ENCODE measurements around the gene RPL19.
"Not testable (repeated sequence)": the region's sequence is repeated elsewhere in the genome, so short reads cannot be mapped to it uniquely, and the experiment has no call there.

RPL19 gene

GRCh38 chr17:39166437-39167335 is 33.4 kb upstream of the RPL19 start:
- H3K27ac Mint-ChIP-seq, result no peak overlapping the region
- peaks cover 2% of the 10 kb centered on the region for H3K36me3 Mint-ChIP-seq (ENCODE audit: low read depth)
- H3K9me3 Mint-ChIP-seq, result no peaks in the 10 kb centered on the region
- no peak overlapping the region for H3K4me3 Mint-ChIP-seq
- no peak for DNase-seq
- ATAC-seq, result no peak
- peaks cover 19% of the 10 kb centered on the region for H3K4me1 Mint-ChIP-seq
- H3K27me3 Mint-ChIP-seq, result peaks cover 30% of the 10 kb centered on the region

GRCh38 chr17:39167476-39167875 is 32.6 kb upstream of the RPL19 start:
- Mint-ChIP-seq H3K36me3 (ENCODE audit: low read depth) (peaks cover 2% of the 10 kb centered on the region), H3K4me1 (peaks cover 21% of the 10 kb centered on the region), H3K27me3 (peaks cover 30% of the 10 kb centered on the region), H3K27ac (no peak overlapping the region), H3K9me3 (no peaks in the 10 kb centered on the region), H3K4me3 (no peak overlapping the region)
- ATAC-seq (no peak), DNase-seq (no peak)

GRCh38 chr17:39168503-39168902 is 31.6 kb upstream of the RPL19 start:
- not testable (repeated sequence) for H3K9me3 Mint-ChIP-seq; DNase-seq; H3K27ac Mint-ChIP-seq; H3K4me3 Mint-ChIP-seq; ATAC-seq; H3K36me3 Mint-ChIP-seq (ENCODE audit: low read depth)
- peaks cover 28% of the 10 kb centered on the region for H3K27me3 Mint-ChIP-seq
- peaks cover 30% of the 10 kb centered on the region for H3K4me1 Mint-ChIP-seq

GRCh38 chr17:39169101-39169500 is 31.0 kb upstream of the RPL19 start:
- ATAC-seq, result no peak
- Mint-ChIP-seq H3K4me1 (peaks cover 32% of the 10 kb centered on the region), H3K4me3 (no peak overlapping the region)

GRCh38 chr17:39169518-39169917 is 30.6 kb upstream of the RPL19 start:
- peaks cover 2% of the 10 kb centered on the region for H3K36me3 Mint-ChIP-seq (ENCODE audit: low read depth)
- H3K4me3 Mint-ChIP-seq, result no peak overlapping the region
- DNase-seq (no peak), ATAC-seq (no peak)
- H3K4me1 Mint-ChIP-seq, result peaks cover 31% of the 10 kb centered on the region
- peaks cover 26% of the 10 kb centered on the region for H3K27me3 Mint-ChIP-seq
- H3K9me3 Mint-ChIP-seq, result no peaks in the 10 kb centered on the region
- no peak overlapping the region for H3K27ac Mint-ChIP-seq

More at GRCh38 chr17:39169101-39169500, 31.0 kb upstream of the RPL19 start:
- H3K27me3 Mint-ChIP-seq, result peaks cover 28% of the 10 kb centered on the region
- peaks cover 2% of the 10 kb centered on the region for H3K36me3 Mint-ChIP-seq (ENCODE audit: low read depth)
- no peaks in the 10 kb centered on the region for H3K9me3 Mint-ChIP-seq
- no peak overlapping the region for H3K27ac Mint-ChIP-seq
- no peak for DNase-seq

- Mint-ChIP-seq H3K27ac (no peak overlapping the region), H3K27me3 (peaks cover 20% of the 10 kb centered on the region), H3K36me3 (ENCODE audit: low read depth) (peaks cover 2% of the 10 kb centered on the region), H3K4me3 (no peak overlapping the region), H3K9me3 (no peaks in the 10 kb centered on the region), H3K4me1 (peaks cover 25% of the 10 kb centered on the region)
- ATAC-seq (no peak), DNase-seq (no peak)
These were observed 30.0 kb upstream of the RPL19 start for GRCh38 chr17:39170109-39170508.

- Mint-ChIP-seq H3K36me3 (ENCODE audit: low read depth) (peaks cover 2% of the 10 kb centered on the region), H3K27me3 (peaks cover 19% of the 10 kb centered on the region), H3K4me3 (no peak overlapping the region), H3K27ac (no peak overlapping the region), H3K9me3 (no peaks in the 10 kb centered on the region), H3K4me1 (peaks cover 24% of the 10 kb centered on the region)
- no peak for DNase-seq
- no peak for ATAC-seq
These were observed 29.5 kb upstream of the RPL19 start for GRCh38 chr17:39170558-39170957.

- DNase-seq, result no peak
- peaks cover 7% of the 10 kb centered on the region for H3K27me3 Mint-ChIP-seq
- H3K27ac Mint-ChIP-seq, result no peak overlapping the region
- peaks cover 3% of the 10 kb centered on the region for H3K36me3 Mint-ChIP-seq (ENCODE audit: low read depth)
- H3K4me3 Mint-ChIP-seq, result no peak overlapping the region
- H3K9me3 Mint-ChIP-seq, result no peaks in the 10 kb centered on the region
- peaks cover 21% of the 10 kb centered on the region for H3K4me1 Mint-ChIP-seq
- no peak for ATAC-seq
These were observed 28.1 kb upstream of the RPL19 start for GRCh38 chr17:39171933-39172332.

- DNase-seq, result no peak
- no peak for ATAC-seq
- H3K4me1 Mint-ChIP-seq, result peaks cover 13% of the 10 kb centered on the region
- H3K4me3 Mint-ChIP-seq, result no peak overlapping the region
- peaks cover 5% of the 10 kb centered on the region for H3K27me3 Mint-ChIP-seq
- H3K36me3 Mint-ChIP-seq (ENCODE audit: low read depth), result peaks cover 8% of the 10 kb centered on the region
- no peaks in the 10 kb centered on the region for H3K9me3 Mint-ChIP-seq
- H3K27ac Mint-ChIP-seq, result no peak overlapping the region
These were observed 27.0 kb upstream of the RPL19 start for GRCh38 chr17:39173080-39173479.

- no peaks in the 10 kb centered on the region for H3K9me3 Mint-ChIP-seq
- peaks cover 3% of the 10 kb centered on the region for H3K27me3 Mint-ChIP-seq
- peaks cover 13% of the 10 kb centered on the region for H3K4me1 Mint-ChIP-seq
- no peak overlapping the region for H3K4me3 Mint-ChIP-seq
- DNase-seq (no peak), ATAC-seq (no peak)
- H3K27ac Mint-ChIP-seq, result no peak overlapping the region
- peaks cover 8% of the 10 kb centered on the region for H3K36me3 Mint-ChIP-seq (ENCODE audit: low read depth)
These were observed 26.4 kb upstream of the RPL19 start for GRCh38 chr17:39173526-39174274.

- ATAC-seq, result peak; percentile 67
These were observed 25.0 kb upstream of the RPL19 start for GRCh38 chr17:39174920-39175694.

GRCh38 chr17:39175695-39176093 is 24.4 kb upstream of the RPL19 start:
- Mint-ChIP-seq H3K27me3 (no peaks in the 10 kb centered on the region), H3K9me3 (no peaks in the 10 kb centered on the region), H3K36me3 (ENCODE audit: low read depth) (peaks cover 8% of the 10 kb centered on the region), H3K27ac (no peak overlapping the region), H3K4me3 (no peak overlapping the region), H3K4me1 (peaks cover 13% of the 10 kb centered on the region)
- ATAC-seq (no peak), DNase-seq (no peak)

More at GRCh38 chr17:39174920-39175694, 25.0 kb upstream of the RPL19 start:
- Mint-ChIP-seq H3K27me3 (no peaks in the 10 kb centered on the region), H3K27ac (no peak overlapping the region), H3K4me3 (no peak overlapping the region), H3K36me3 (ENCODE audit: low read depth) (peaks cover 8% of the 10 kb centered on the region), H3K4me1 (peaks cover 13% of the 10 kb centered on the region), H3K9me3 (no peaks in the 10 kb centered on the region)
- peak; percentile 81 for DNase-seq

GRCh38 chr17:39177256-39177655 is 22.8 kb upstream of the RPL19 start:
- Mint-ChIP-seq H3K27ac (no peak overlapping the region), H3K9me3 (no peaks in the 10 kb centered on the region)
- DNase-seq, result no peak

GRCh38 chr17:39178536-39178935 is 21.5 kb upstream of the RPL19 start:
- H3K36me3 Mint-ChIP-seq (ENCODE audit: low read depth), result peaks cover 13% of the 10 kb centered on the region
- no peak for ATAC-seq
- no peak for DNase-seq
- no peak overlapping the region for H3K4me3 Mint-ChIP-seq
- H3K4me1 Mint-ChIP-seq, result peaks cover 2% of the 10 kb centered on the region
- no peak overlapping the region for H3K27ac Mint-ChIP-seq
- H3K9me3 Mint-ChIP-seq, result no peaks in the 10 kb centered on the region
- H3K27me3 Mint-ChIP-seq, result no peaks in the 10 kb centered on the region

More at GRCh38 chr17:39177256-39177655, 22.8 kb upstream of the RPL19 start:
- H3K36me3 Mint-ChIP-seq (ENCODE audit: low read depth), result peaks cover 8% of the 10 kb centered on the region
- no peaks in the 10 kb centered on the region for H3K27me3 Mint-ChIP-seq
- peak; percentile 31 for ATAC-seq
- H3K4me1 Mint-ChIP-seq, result peaks cover 12% of the 10 kb centered on the region
- no peak overlapping the region for H3K4me3 Mint-ChIP-seq

Measured in activated naive CD8-positive, alpha-beta T cell treated with anti-CD3 and anti-CD28 coated beads, Interleukin-2, amount 50 U/mL, for 24 hours (primary cell).